Osteoblast (primary cell): ENCODE results near the gene PRKAB2. TPM values are rescaled to one million over a fixed set of nuclear protein-coding genes. Genes with fewer than 3 reads are reported as not detected.

Experiments used
- DNase-seq: peaks from one replicate; pipeline ENCODE4 v3.0.0; 2011; ENCODE audit warnings: low spot score, mixed read lengths; ENCODE audit not compliant: insufficient read length; ENCODE audit errors: missing footprints
- H2AFZ ChIP-seq: 2 replicates; pipeline ENCODE4 v1.6.0; 2011; ENCODE audit warnings: mild to moderate bottlenecking, low read length
- H3K27ac ChIP-seq: 2 replicates; pipeline ENCODE4 v1.5.1; 2011; ENCODE audit warnings: mild to moderate bottlenecking, low read depth, low read length, moderate library complexity
- H3K27me3 ChIP-seq: 2 replicates; pipeline ENCODE4 v1.6.0; 2012; ENCODE audit warnings: mild to moderate bottlenecking, control low read depth, inconsistent platforms, low read length, moderate library complexity; ENCODE audit not compliant: insufficient read depth
- H3K36me3 ChIP-seq: 2 replicates; pipeline ENCODE4 v1.5.1; 2011; ENCODE audit warnings: mild to moderate bottlenecking, low read length, control low read depth, moderate library complexity; ENCODE audit not compliant: insufficient read depth
- H3K4me1 ChIP-seq: 2 replicates; pipeline ENCODE4 v1.5.1; 2011; ENCODE audit warnings: mild to moderate bottlenecking, low read length, control low read depth, moderate library complexity; ENCODE audit not compliant: insufficient read depth
- H3K4me2 ChIP-seq: 2 replicates; pipeline ENCODE4 v1.6.0; 2011; ENCODE audit warnings: mild to moderate bottlenecking, low read length; ENCODE audit not compliant: insufficient read depth
- H3K4me3 ChIP-seq: fragments of 200-600 bp; sonication (generic); 3 replicates; pipeline ENCODE4 v1.5.1; 2012; ENCODE audit warnings: mild to moderate bottlenecking, low read length, inconsistent platforms; ENCODE audit not compliant: insufficient read depth
- H3K79me2 ChIP-seq: 2 replicates; pipeline ENCODE4 v1.6.0; 2012; ENCODE audit warnings: mild to moderate bottlenecking, low read length, control low read depth, inconsistent platforms; ENCODE audit not compliant: insufficient read depth
- H3K9me3 ChIP-seq: 2 replicates; pipeline ENCODE4 v1.5.1; 2011; ENCODE audit warnings: low read depth, low read length, control low read depth
- H4K20me1 ChIP-seq: 2 replicates; pipeline ENCODE4 v1.6.0; 2012; ENCODE audit warnings: mild to moderate bottlenecking, low read length, control low read depth; ENCODE audit not compliant: insufficient read depth
- total RNA-seq: library from RNA; depleted of rRNA; stranded (reverse); fragments of >200 nt; gene quantifications from 2 replicates; pipeline ENCODE4 v1.2.3, GENCODE V29; 2012
- TF ChIP-seq, protein P1 (sequence below): IDR thresholded peaks from 2 replicates; pipeline ENCODE4 v1.5.1; 2011; ENCODE audit warnings: mild to moderate bottlenecking, low read depth, low read length, moderate library complexity; ENCODE audit errors: extremely low read depth

PRKAB2 gene
- total RNA-seq, 1 donor: 22.8 TPM

- no peak overlapping the region for H3K4me2 ChIP-seq
- no peak overlapping the region for H3K4me3 ChIP-seq
- H2AFZ ChIP-seq: no peak overlapping the region
- no peaks in the 10 kb centered on the region for H3K4me1 ChIP-seq
- no peaks in the 10 kb centered on the region for H3K79me2 ChIP-seq
- no peak for DNase-seq
- no peaks in the 10 kb centered on the region for H4K20me1 ChIP-seq
- H3K36me3 ChIP-seq: no peaks in the 10 kb centered on the region
- H3K27me3 ChIP-seq: peaks cover 13% of the 10 kb centered on the region
- TF ChIP-seq, protein P1, sequence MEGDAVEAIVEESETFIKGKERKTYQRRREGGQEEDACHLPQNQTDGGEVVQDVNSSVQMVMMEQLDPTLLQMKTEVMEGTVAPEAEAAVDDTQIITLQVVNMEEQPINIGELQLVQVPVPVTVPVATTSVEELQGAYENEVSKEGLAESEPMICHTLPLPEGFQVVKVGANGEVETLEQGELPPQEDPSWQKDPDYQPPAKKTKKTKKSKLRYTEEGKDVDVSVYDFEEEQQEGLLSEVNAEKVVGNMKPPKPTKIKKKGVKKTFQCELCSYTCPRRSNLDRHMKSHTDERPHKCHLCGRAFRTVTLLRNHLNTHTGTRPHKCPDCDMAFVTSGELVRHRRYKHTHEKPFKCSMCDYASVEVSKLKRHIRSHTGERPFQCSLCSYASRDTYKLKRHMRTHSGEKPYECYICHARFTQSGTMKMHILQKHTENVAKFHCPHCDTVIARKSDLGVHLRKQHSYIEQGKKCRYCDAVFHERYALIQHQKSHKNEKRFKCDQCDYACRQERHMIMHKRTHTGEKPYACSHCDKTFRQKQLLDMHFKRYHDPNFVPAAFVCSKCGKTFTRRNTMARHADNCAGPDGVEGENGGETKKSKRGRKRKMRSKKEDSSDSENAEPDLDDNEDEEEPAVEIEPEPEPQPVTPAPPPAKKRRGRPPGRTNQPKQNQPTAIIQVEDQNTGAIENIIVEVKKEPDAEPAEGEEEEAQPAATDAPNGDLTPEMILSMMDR: no peak
- H3K9me3 ChIP-seq: no peaks in the 10 kb centered on the region
- no peak overlapping the region for H3K27ac ChIP-seq
Measured at GRCh38 chr1:147111381-147112130, 60.7 kb downstream of the PRKAB2 start.

DNA sequence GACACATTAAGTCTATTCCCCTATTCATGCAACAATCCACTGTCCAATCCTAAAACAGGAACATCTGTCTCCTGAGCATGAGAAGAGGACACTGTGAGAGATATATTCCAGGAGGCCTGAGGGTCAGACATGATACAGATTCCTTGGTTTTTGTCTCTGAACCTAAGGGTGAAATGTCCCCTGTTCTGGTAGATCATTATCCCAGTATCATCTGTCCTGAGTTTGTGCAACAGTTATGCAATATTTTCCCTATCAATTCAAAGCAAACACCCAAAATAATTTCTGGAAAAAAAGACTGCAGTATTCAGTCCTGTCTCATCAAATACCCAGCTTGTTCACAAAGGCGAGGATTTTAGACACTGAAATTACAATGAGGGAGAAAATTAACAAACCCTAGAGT, 61.4 kb downstream of the PRKAB2 start:
- H3K27me3 ChIP-seq: peaks cover 13% of the 10 kb centered on the region
- no peak overlapping the region for H3K4me2 ChIP-seq
- no peaks in the 10 kb centered on the region for H3K9me3 ChIP-seq
- H3K36me3 ChIP-seq: no peaks in the 10 kb centered on the region
- no peak overlapping the region for H2AFZ ChIP-seq
- H3K4me3 ChIP-seq: no peak overlapping the region
- peak; percentile 13 for DNase-seq
- H3K27ac ChIP-seq: no peak overlapping the region
- no peaks in the 10 kb centered on the region for H3K79me2 ChIP-seq
- H3K4me1 ChIP-seq: no peaks in the 10 kb centered on the region
- no peaks in the 10 kb centered on the region for H4K20me1 ChIP-seq
- TF ChIP-seq, protein P1: no peak

DNA sequence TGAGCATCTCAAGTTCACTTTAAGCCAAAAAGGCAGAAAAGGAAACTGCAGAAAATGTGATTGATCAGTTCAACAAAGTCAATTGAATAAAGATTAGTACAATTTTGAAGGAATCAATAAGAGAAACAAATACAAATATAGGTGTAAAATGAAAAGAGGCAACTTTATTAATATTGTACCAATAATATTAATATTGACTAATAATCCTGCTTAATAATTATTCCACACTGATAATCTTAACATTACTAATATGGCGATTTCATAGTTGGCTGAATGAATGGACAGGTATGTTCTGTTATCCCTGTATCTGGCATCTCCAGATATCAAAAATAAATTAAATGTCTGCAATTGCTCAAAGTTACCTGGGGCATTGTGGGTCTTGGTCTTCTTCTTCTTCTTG, 61.8 kb downstream of the PRKAB2 start:
- H3K4me2 ChIP-seq: no peak overlapping the region
- H3K4me3 ChIP-seq: no peak overlapping the region
- H2AFZ ChIP-seq: no peak overlapping the region
- TF ChIP-seq, protein P1: no peak
- no peaks in the 10 kb centered on the region for H3K36me3 ChIP-seq
- H4K20me1 ChIP-seq: no peaks in the 10 kb centered on the region
- H3K79me2 ChIP-seq: no peaks in the 10 kb centered on the region
- H3K4me1 ChIP-seq: no peaks in the 10 kb centered on the region
- no peak for DNase-seq
- peaks cover 13% of the 10 kb centered on the region for H3K27me3 ChIP-seq
- H3K27ac ChIP-seq: no peak overlapping the region
- no peaks in the 10 kb centered on the region for H3K9me3 ChIP-seq

DNA sequence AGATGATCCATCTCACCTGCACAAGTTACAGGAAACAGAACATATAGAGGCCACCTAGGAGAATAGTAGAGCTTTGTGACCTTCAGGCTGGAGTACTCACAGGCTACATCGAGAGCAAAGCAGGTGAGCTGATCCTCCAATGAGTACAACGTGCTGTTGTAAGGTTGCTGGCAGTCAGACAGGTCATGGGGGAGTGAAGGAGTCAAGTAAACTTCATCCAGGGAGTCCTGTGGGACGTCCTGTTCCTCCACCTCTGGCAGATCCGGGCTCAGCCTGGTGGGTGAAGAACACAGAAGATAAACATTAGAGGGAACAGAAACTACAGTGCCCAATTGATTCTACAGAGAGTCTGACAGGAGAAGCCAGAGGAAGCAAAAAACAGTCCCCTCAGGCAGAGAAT, 62.5 kb downstream of the PRKAB2 start:
- H3K27me3 ChIP-seq: peaks cover 13% of the 10 kb centered on the region
- H4K20me1 ChIP-seq: no peaks in the 10 kb centered on the region
- H3K27ac ChIP-seq: no peak overlapping the region
- no peak overlapping the region for H2AFZ ChIP-seq
- H3K9me3 ChIP-seq: no peaks in the 10 kb centered on the region
- H3K36me3 ChIP-seq: no peaks in the 10 kb centered on the region
- no peak for DNase-seq
- no peak overlapping the region for H3K4me3 ChIP-seq
- no peak overlapping the region for H3K4me2 ChIP-seq
- TF ChIP-seq, protein P1: no peak
- no peaks in the 10 kb centered on the region for H3K4me1 ChIP-seq
- H3K79me2 ChIP-seq: no peaks in the 10 kb centered on the region
